NK-92 (cell line): Measurements from ENCODE around the gene CDH9.

Source experiments
- DNase-seq: peaks from one replicate; lab custom pipeline; 2025; ENCODE audit not compliant: unreplicated experiment; lab: John Stamatoyannopoulos, UW

Gene CDH9, protein sequence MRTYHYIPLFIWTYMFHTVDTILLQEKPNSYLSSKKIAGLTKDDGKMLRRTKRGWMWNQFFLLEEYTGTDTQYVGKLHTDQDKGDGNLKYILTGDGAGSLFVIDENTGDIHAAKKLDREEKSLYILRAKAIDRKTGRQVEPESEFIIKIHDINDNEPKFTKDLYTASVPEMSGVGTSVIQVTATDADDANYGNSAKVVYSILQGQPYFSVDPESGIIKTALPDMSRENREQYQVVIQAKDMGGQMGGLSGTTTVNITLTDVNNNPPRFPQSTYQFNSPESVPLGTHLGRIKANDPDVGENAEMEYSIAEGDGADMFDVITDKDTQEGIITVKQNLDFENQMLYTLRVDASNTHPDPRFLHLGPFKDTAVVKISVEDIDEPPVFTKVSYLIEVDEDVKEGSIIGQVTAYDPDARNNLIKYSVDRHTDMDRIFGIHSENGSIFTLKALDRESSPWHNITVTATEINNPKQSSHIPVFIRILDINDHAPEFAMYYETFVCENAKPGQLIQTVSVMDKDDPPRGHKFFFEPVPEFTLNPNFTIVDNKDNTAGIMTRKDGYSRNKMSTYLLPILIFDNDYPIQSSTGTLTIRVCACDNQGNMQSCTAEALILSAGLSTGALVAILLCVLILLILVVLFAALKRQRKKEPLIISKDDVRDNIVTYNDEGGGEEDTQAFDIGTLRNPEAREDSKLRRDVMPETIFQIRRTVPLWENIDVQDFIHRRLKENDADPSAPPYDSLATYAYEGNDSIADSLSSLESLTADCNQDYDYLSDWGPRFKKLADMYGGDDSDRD

DNA sequence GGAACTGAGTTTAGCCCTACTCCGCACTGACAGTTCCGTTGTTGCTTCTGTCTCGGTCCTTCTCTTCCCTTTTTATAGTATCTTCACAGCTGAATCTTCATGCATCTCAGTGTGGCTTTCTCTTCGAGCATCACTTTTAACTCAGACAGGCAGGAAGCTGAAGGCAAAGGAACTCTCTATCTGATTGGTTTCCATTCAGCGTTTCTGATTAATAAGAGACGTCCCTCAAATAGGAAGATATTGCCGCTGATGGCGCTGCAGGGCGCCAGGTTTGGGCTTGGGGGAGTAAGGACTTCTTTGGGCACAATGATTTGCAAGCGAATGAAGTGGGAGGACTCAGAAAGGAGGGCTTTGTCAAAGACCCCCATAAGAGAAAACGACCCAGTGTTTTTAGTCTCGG lies at the start of gene CDH9:
Gene CDH9 (minus strand): TSS at position 111 of the 400 bp plus-strand sequence. CDS start 50,253 bp downstream, outside the sequence.
- DNase-seq = no peak

DNA sequence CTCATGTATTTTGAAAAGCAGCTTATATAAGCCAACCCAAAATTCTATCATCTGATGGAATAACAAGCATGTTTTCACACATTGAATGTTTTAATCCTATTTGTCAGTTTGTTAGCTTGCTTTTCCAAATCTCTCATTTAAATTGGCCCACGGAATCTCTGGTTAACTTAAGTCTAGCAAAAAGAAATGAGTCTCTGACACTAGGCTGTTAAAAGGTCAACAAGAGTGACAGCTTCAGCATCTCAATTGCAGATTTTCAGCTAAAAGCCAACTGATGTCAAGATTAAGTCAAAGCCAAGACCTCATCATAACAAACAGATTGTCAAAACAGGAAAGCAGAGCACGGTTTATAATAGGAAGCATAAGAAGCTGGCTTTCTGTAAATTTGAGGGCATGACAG lies 49.4 kb upstream of the CDH9 start:
- DNase-seq = no peak

DNA sequence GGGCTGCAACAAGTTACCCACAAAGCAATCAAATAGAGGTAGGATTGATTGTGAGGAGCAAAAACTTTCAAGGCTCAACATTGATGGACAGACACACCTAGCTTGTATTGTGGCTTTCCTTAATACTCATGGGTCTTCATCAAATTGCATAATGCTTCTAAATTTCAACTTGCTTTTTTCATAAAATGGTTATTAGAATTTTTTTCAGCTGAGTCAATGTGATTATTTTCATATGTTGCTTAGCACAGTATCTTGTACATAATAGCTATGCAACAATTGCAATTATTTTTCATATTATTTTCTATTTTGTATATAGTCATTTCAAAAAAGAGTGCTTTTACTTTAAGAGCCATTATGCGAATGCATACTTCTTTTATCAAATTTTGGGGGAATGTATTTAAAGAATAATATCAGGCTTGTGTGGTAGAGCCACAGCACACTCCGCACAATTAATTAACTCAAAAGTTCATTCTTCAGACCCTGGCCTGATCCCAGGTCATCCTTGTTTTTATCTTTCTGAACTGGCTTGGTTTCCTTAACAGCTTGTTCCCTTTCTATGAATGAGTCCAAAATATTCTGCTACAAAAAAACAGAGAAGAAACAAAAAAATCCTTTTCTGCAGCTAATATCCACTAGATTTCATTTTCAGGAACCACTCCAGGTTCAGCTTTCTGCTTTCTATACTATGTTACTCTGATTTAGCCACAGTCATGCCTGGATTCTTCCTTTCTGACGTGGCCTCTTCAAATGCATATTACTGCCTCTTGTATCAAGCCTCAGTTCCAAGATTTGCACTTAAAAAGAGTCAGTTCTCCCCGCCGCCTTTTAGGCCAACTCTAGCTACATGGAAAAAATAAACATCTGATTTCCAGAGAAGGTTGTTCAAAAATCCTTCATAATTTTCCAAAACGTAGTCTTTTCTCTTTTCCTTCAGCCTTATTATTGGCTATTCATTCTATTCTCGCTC lies 45.3 kb upstream of the CDH9 start:
- no peak for DNase-seq

- DNase-seq = no peak
Measured at GRCh38 chr5:27080147-27080546, 41.8 kb upstream of the CDH9 start.

GRCh38 chr5:27062451-27062850 lies 24.1 kb upstream of the CDH9 start:
- DNase-seq = no peak

DNA sequence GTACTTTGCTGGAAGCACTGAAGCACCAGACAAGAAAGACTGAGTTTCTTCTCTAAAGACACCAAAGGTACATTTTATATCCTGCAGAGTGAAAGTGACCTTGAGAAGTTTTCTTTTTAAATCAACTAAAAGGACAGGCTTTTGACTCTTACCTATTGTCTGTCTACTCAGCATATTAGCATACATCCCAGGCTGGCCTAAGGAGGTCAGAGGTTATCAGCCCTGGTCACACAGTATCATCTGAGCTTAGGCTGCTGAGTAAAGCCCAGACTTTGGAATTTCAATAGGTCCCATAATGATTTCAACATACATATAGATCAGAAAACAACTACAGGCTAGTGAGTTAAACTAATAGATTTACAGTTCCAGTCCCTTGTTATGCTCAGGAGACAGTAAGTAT lies 10.1 kb upstream of the CDH9 start:
- no peak for DNase-seq

- DNase-seq = no peak
Measured at GRCh38 chr5:27041372-27041771, 3.0 kb upstream of the CDH9 start.

DNA sequence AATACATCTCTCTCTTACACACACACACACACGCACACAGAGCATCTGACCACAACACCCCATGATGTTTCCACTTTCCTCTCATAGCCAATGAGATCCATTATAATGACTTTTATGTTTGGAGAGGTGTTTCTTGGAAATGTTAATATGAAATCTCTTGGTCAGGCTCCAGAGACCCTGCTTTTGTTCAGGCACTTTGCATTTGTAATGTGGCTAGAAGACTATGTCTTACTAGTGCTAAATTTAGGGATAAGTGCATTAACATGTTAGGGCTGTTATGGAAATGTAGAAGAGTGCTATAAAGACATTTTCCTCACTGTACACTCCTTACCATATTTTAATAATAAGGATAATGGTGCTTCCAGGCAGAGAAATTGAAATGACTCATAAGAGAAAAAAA lies 3.8 kb downstream of the CDH9 start:
- no peak for DNase-seq

GRCh38 chr5:27026801-27027200 lies 11.6 kb downstream of the CDH9 start:
- no peak for DNase-seq

- DNase-seq = no peak
Measured at GRCh38 chr5:27026063-27026462, 12.3 kb downstream of the CDH9 start.

GRCh38 chr5:27021471-27021870 lies 16.9 kb downstream of the CDH9 start:
- no peak for DNase-seq

- no peak for DNase-seq
Measured at GRCh38 chr5:27020973-27021372, 17.4 kb downstream of the CDH9 start.

DNA sequence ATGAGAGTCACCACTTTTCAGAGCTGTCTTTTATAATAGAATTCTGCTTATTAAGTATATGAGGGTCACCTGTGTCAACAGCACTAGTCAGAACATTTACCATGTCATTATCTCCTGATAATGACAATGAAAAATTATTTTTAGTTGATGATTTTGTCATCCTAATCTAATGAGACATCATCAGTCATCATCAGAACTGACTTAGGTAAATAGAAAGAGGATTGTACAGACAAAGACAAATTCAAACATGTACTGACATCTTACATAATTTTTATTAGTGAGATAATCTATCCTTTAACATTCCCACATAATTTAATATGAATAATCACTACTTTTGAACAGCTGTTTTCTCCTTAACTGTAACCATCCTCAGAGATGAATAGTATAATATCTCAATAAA lies 22.6 kb downstream of the CDH9 start:
- DNase-seq = no peak

- no peak for DNase-seq
Measured at GRCh38 chr5:27011274-27011673, 27.1 kb downstream of the CDH9 start.

GRCh38 chr5:27010646-27011045 lies 27.7 kb downstream of the CDH9 start:
- no peak for DNase-seq

DNA sequence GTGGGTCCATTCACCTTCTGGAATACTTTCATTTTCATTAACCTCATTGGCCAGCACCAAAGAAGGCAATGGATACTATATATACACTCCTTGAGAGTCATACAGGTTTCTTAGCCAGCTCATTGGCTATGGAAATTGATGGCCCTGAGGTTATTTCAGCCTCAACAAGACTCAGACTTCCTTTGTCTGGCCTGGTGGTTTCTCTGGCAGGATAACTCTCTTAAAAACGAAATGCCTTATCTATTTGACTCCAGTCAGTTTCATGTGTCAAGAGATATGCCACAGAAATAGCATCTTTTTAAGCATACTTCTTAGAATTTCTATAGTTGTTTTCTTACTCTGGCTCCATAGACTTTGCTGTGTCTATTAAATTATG lies 28.9 kb downstream of the CDH9 start:
- DNase-seq = no peak

DNA sequence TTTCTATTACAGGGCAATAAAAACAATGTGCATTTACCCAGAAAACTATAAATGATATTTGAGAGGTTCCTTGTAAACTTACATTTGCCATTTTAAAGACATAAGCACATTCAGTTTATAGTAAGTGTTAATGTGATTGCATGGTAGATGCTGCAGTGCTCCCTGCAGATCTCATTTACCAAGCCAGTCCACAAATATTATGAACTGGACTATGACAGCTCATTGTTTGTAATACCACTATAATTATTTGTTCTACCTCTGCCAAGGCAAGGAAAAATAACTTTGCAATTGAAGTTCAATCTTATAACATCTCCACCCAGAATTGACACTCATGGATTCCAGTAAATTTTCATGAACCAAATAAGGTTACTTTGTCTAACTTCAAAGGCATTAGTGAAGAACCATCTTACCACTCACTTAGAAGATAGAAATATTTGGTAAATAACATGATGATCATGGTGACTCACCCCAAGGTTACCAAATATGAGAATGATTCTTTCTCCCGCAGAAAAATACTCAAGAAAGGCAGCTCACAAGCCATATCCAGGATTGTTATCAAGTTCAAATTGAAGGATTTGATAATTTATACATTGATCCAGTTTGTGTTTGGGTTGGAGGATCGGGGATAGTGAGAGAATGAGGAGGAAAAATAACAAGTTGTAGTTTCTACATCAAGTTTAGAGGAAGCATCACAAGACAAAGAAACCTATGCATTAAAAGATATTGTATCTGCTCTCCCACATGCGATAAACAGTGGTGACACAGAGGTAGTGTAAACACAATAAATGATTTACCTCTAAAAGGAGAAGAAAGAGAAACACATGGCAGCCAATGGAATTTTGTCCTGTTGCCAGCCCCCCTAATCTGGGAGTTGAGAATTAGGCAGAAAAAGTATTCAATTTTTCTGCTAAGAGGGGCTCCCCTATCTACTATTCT lies 29.5 kb downstream of the CDH9 start:
- DNase-seq = no peak

DNA sequence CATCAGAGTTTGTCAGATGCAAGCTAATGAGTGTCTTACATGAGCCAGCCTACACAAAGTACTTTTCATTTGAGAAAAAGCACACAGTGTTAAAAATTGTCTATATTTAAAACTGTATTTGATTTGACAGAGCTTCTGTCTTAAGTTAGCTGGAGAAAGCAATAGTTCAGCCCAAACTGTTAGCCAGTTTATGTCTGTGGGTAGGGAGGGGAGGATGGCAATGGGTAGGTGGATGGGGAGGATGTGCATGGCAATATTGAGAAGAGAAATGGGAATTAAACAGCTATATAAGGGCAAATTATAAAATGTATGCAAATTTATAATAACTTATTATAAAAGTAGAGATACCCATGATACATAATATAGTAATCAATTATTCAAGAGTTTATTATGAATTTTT lies 31.3 kb downstream of the CDH9 start:
- DNase-seq = no peak

- no peak for DNase-seq
Measured at GRCh38 chr5:26986985-26987384, 51.4 kb downstream of the CDH9 start.

- DNase-seq = no peak
Measured at GRCh38 chr5:26981750-26982149, 56.6 kb downstream of the CDH9 start.
